Adrenal gland (tissue), 12 donors: ENCODE results near the gene RPP40. TPM values are rescaled to one million over a fixed set of nuclear protein-coding genes. Genes with fewer than 3 reads are reported as not detected.

Source experiments
- DNase-seq, 7 donors: peaks; one replicate each; pipeline ENCODE4 v3.0.0-alpha.2; 2019 to 2020
- H3K27ac ChIP-seq, 5 donors: fragments of 200-600 bp; sonication (generic) in 4 of 5; 1 replicate in 3 of 5; 2 replicates in 2 of 5; pipeline versions ENCODE4 v1.5.1 to v1.8.0; 2016 to 2020; ENCODE audit warnings: mild to moderate bottlenecking in 1 of 5
- H3K27me3 ChIP-seq: fragments of 200-600 bp; 2 replicates; pipeline ENCODE4 v1.8.0; 2021
- H3K36me3 ChIP-seq, 2 donors: fragments of 200-600 bp; replicated peaks in 1 of 2; 1 replicate in 1 of 2; 2 replicates in 1 of 2; pipeline versions ENCODE4 v1.5.1 to v1.8.0; 2018 to 2022
- H3K4me1 ChIP-seq, 2 donors: fragments of 200-600 bp; replicated peaks in 1 of 2; 1 replicate in 1 of 2; 2 replicates in 1 of 2; pipeline versions ENCODE4 v1.5.1 to v1.8.0; 2018 to 2021
- H3K4me3 ChIP-seq, 4 donors: fragments of 200-600 bp; sonication (generic) in 3 of 4; one replicate each; pipeline ENCODE4 v1.5.1; 2016 to 2018
- H3K9me3 ChIP-seq, 3 donors: fragments of 200-600 bp; sonication (generic) in 1 of 3; replicated peaks in 1 of 3; 1 replicate in 2 of 3; 2 replicates in 1 of 3; pipeline versions ENCODE4 v1.5.1 to v1.8.0; 2016 to 2021
- POLR2A ChIP-seq, 2 donors: fragments of 450-650 bp; IDR thresholded peaks; one replicate each; pipeline ENCODE4 v1.6.1; 2017; ENCODE audit warnings: antibody characterized with exemption in 2 of 2, mild to moderate bottlenecking in 2 of 2, moderate library complexity in 1 of 2
- WGBS, 4 donors: extraction: QIAGEN DNeasy Blood & Tissue Kit in 2 of 4; methylation state at CpG; one replicate each; pipeline versions ENCODE4 v1.1.5 to v1.1.7; 2013 to 2017; 5-methylcytosine and 5-hydroxymethylcytosine counted together
- intact Hi-C, 2 donors: fragments of 100-400 bp; cut with DNase I; formaldehyde crosslinking; loops; one replicate each; pipeline versions ENCODE4 v1.14.1 to v1.15.0; 2022 to 2023
- polyA plus RNA-seq, 3 donors: library from polyadenylated mRNA; stranded (reverse); fragments of 200-250 nt in 2 of 3; fragments of 350-450 nt in 1 of 3; fragmentation: Illumina TruSeq in 1 of 3; extraction: RNeasy Lipid Tissue Mini Kit (QIAGEN cat#74804) in 1 of 3; gene quantifications; one replicate each; pipeline ENCODE4 v1.2.3, GENCODE V29; 2013 to 2014
- total RNA-seq, 9 donors: library from RNA; depleted of rRNA in 4 of 9; stranded (reverse); fragments of >200 nt in 4 of 9; fragments of 120-200 nt in 1 of 9; fragmentation: NEBNext Ultra II Directional in 1 of 9; extraction: Animal tissue kit (Norgen Biotek cat#: 25700) in 1 of 9; gene quantifications; one replicate each; pipeline versions ENCODE4 v1.1.0 to v1.2.4, GENCODE V29; 2013 to 2023
- TF ChIP-seq, protein P1 (sequence below), 6 experiments: fragments of 450-650 bp in 4 of 6; fragments of 200-600 bp in 2 of 6; sonication (generic) in 1 of 6; IDR thresholded peaks; 1 replicate in 5 of 6; 2 replicates in 1 of 6; pipeline versions ENCODE4 v1.5.1 to v1.8.0; 2016 to 2021; ENCODE audit warnings: antibody characterized with exemption in 6 of 6, mild to moderate bottlenecking in 2 of 6, moderate library complexity in 1 of 6
- donor health status: healthy with polysubstance abuse.
- donor health status: Bipolar disorder and iron deficiency.
- donor health status: DM: yes; HTN: yes; CAD: no.
- donor health status: DM: no; HTN: no; CAD: no.
- donor health status: DM: no; HTN: no; CAD: no.
- donor health status: DM: yes; HTN: yes; CAD: no.

RPP40 gene
- total and polyA plus RNA-seq, 12 donors: 5.2 to 38.8 (median 15.6) TPM

- no peaks in the 10 kb centered on the region for H3K9me3 ChIP-seq
- peak in 1 of 7 donors; percentile 15 for DNase-seq
- TF ChIP-seq POLR2A (IDR thresholded peaks at IDR 0.05): no peak
- no peak overlapping the region for H3K27ac ChIP-seq
- H3K4me1 ChIP-seq: no peaks in the 10 kb centered on the region
- intact Hi-C loops: no loop called here
- WGBS, 4 donors: 89 to 91% (median 89%) methylated on average over 8 of the region's 8 CpGs
- H3K27me3 ChIP-seq: no peaks in the 10 kb centered on the region
- no peak overlapping the region for H3K4me3 ChIP-seq
- H3K36me3 ChIP-seq: no peaks in the 10 kb centered on the region
These were observed 34.1 kb downstream of the RPP40 start for GRCh38 chr6:4969609-4970285.

- Histone ChIP-seq H3K27ac (no peak overlapping the region), H3K36me3 (no peaks in the 10 kb centered on the region), H3K4me1 (no peaks in the 10 kb centered on the region), H3K4me3 (no peak overlapping the region), H3K27me3 (no peaks in the 10 kb centered on the region), H3K9me3 (no peaks in the 10 kb centered on the region)
- DNase-seq: peak in 1 of 7 donors; percentile 14
- intact Hi-C loops: no loop called here
- WGBS, 4 donors: 82 to 86% (median 85%) methylated on average over 5 of the region's 5 CpGs
- TF ChIP-seq POLR2A (IDR thresholded peaks at IDR 0.05): no peak
- TF ChIP-seq, protein P1, sequence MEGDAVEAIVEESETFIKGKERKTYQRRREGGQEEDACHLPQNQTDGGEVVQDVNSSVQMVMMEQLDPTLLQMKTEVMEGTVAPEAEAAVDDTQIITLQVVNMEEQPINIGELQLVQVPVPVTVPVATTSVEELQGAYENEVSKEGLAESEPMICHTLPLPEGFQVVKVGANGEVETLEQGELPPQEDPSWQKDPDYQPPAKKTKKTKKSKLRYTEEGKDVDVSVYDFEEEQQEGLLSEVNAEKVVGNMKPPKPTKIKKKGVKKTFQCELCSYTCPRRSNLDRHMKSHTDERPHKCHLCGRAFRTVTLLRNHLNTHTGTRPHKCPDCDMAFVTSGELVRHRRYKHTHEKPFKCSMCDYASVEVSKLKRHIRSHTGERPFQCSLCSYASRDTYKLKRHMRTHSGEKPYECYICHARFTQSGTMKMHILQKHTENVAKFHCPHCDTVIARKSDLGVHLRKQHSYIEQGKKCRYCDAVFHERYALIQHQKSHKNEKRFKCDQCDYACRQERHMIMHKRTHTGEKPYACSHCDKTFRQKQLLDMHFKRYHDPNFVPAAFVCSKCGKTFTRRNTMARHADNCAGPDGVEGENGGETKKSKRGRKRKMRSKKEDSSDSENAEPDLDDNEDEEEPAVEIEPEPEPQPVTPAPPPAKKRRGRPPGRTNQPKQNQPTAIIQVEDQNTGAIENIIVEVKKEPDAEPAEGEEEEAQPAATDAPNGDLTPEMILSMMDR (IDR thresholded peaks at IDR 0.05): no peak
These were observed 36.4 kb downstream of the RPP40 start for GRCh38 chr6:4967301-4968030.

DNA sequence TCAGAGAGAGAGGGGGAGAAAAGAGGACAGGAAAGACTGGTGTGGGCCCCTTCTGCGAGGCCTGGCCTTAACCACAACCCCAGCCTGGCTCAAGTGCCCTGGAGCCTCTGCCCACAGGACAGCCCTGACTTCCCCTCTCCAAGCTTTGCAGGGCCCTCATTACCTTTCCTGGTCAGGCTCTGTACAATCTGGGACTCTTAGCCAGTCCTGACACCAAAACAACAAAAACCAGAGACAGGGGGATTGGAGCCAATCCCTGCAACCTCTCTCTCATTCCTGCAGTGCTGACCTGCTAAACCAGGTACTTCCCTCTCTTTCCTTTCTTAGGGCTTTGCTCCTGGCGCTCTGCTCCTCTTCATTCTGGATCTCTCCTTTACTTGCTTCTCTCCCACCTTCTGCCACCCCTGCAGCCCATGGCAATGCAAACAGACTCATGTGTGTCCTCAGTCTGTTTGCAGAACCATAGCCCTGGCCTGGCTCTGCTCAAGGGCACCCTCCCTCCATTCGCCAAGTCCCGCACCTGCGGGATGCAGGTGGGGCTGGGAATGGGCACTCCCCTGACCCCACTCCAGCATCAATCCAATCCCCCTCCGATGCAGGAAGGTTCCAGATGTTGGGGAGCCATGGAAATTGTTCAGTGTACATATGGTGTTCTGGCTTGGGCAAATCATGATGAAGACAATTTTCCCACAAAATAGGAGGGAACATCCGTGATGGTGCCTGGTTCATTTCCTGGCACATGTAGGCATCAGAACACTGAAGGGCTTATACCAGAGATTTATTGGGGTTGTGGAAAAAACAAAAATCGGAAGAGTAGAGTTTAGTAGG, 38.1 kb downstream of the RPP40 start:
- H3K27ac ChIP-seq: no peak overlapping the region
- TF ChIP-seq POLR2A (IDR thresholded peaks at IDR 0.05): no peak
- TF ChIP-seq, protein P1 (IDR thresholded peaks at IDR 0.05): no peak
- no peaks in the 10 kb centered on the region for H3K4me1 ChIP-seq
- 84 to 86% (median 85%) methylated on average over 8 of the region's 8 CpGs for WGBS, 4 donors
- H3K4me3 ChIP-seq: no peak overlapping the region
- no peaks in the 10 kb centered on the region for H3K9me3 ChIP-seq
- peak in 1 of 7 donors; percentile 7 for DNase-seq
- no peaks in the 10 kb centered on the region for H3K36me3 ChIP-seq
- no peaks in the 10 kb centered on the region for H3K27me3 ChIP-seq
- intact Hi-C loops: no loop called here

GRCh38 chr6:4964675-4965561, 38.9 kb downstream of the RPP40 start:
- WGBS, 4 donors: 79 to 87% (median 84%) methylated on average over 18 to 22 of the region's 22 CpGs
- DNase-seq: peak in 1 of 7 donors; percentile 34
- H3K4me1 ChIP-seq: no peaks in the 10 kb centered on the region
- H3K4me3 ChIP-seq: no peak overlapping the region
- H3K27me3 ChIP-seq: no peaks in the 10 kb centered on the region
- no peaks in the 10 kb centered on the region for H3K9me3 ChIP-seq
- H3K36me3 ChIP-seq: no peaks in the 10 kb centered on the region
- no peak overlapping the region for H3K27ac ChIP-seq
- no peak for TF ChIP-seq POLR2A (IDR thresholded peaks at IDR 0.05)
- TF ChIP-seq, protein P1 (IDR thresholded peaks at IDR 0.05): no peak
- intact Hi-C loops: no loop called here
